NT2/D1 (cell line): ENCODE measurements around the gene TMBIM1.

ENCODE experiments used
- SUZ12 ChIP-seq: IDR thresholded peaks from 2 replicates; pipeline ENCODE4 v1.6.1; 2011; ENCODE audit not compliant: insufficient read length, insufficient read depth; ENCODE audit errors: extremely low read depth
- YY1 ChIP-seq: IDR thresholded peaks from 2 replicates; pipeline ENCODE4 v1.6.1; 2011; ENCODE audit not compliant: insufficient read length, insufficient read depth
- ZNF274 ChIP-seq: IDR thresholded peaks from 2 replicates; pipeline ENCODE4 v1.6.1; 2011; ENCODE audit warnings: mild to moderate bottlenecking, low read depth, low read length

DNA sequence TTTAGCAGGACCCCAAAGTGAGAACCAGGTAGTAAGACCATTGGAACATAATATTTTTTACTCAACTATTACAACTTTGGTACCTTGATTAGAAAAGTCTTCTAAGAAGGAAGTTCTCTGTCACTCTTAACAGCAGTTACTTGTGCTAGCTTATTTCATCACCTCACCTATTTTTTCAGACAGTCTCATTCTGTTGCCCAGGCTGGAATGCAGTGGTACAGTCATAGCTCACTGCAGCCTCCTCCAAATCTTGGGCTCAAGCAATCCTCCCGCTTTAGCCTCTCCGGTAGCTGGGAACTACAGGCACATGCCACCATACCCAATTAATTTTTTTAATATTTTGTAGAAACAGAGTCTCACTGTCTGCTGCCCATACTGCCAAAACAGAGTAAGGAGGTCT lies 57.3 kb downstream of the TMBIM1 start:
- TF ChIP-seq ZNF274 (no peak), SUZ12 (no peak), YY1 (no peak)
